Endodermal cell (in vitro differentiated cells): ENCODE measurements around the gene PHKG2. TPM values are rescaled to one million over a fixed set of nuclear protein-coding genes. Genes with fewer than 3 reads are reported as not detected.

Experiments
- DNase-seq: peaks from one replicate; pipeline ENCODE4 v3.0.0-alpha.2; 2017
- H3K27ac ChIP-seq: 2 replicates; pipeline ENCODE4 v1.5.1; 2013; ENCODE audit warnings: mild to moderate bottlenecking, low read depth, low read length, moderate library complexity
- H3K27me3 ChIP-seq: 2 replicates; pipeline ENCODE4 v1.6.1; 2013; ENCODE audit warnings: mild to moderate bottlenecking, low read length, moderate library complexity; ENCODE audit not compliant: insufficient read depth, control insufficient read depth, poor library complexity, severe bottlenecking
- H3K36me3 ChIP-seq: 2 replicates; pipeline ENCODE4 v1.7.0; 2013; ENCODE audit warnings: mild to moderate bottlenecking, low read length, moderate library complexity; ENCODE audit not compliant: control insufficient read depth, insufficient read depth
- H3K4me1 ChIP-seq: one replicate; pipeline ENCODE4 v1.7.0; 2013; ENCODE audit warnings: low read length; ENCODE audit not compliant: control insufficient read depth, insufficient read depth
- H3K4me3 ChIP-seq: 2 replicates; pipeline ENCODE4 v1.5.1; 2013; ENCODE audit warnings: mild to moderate bottlenecking, low read length, moderate library complexity
- H3K9ac ChIP-seq: 2 replicates; pipeline ENCODE4 v1.6.1; 2013; ENCODE audit warnings: mild to moderate bottlenecking, low read length, moderate library complexity; ENCODE audit not compliant: poor library complexity, severe bottlenecking; ENCODE audit errors: extremely low read depth
- H3K9me3 ChIP-seq: 2 replicates; pipeline ENCODE4 v1.6.1; 2013; ENCODE audit warnings: mild to moderate bottlenecking, low read length, moderate library complexity; ENCODE audit not compliant: control insufficient read depth
- H3K27ac Mint-ChIP-seq: 2 replicates; pipeline ENCODE4 v1.8.0; 2020; ENCODE audit warnings: mixed read lengths
- H3K27me3 Mint-ChIP-seq: 2 replicates; pipeline ENCODE4 v1.8.0; 2021; ENCODE audit warnings: mild to moderate bottlenecking, mixed read lengths; ENCODE audit not compliant: insufficient read depth
- H3K36me3 Mint-ChIP-seq: 2 replicates; pipeline ENCODE4 v1.8.0; 2020; ENCODE audit warnings: low read depth, mixed read lengths
- H3K4me1 Mint-ChIP-seq: 2 replicates; pipeline ENCODE4 v1.8.0; 2020; ENCODE audit warnings: mixed read lengths
- H3K4me3 Mint-ChIP-seq: 2 replicates; pipeline ENCODE4 v1.8.0; 2020; ENCODE audit warnings: mild to moderate bottlenecking, moderate library complexity, mixed read lengths
- H3K9me3 Mint-ChIP-seq: 2 replicates; pipeline ENCODE4 v1.8.0; 2020; ENCODE audit warnings: mild to moderate bottlenecking, mixed read lengths
- CTCF ChIP-seq: fragments of 200-600 bp; sonication (generic); conservative IDR thresholded peaks from 2 replicates; pipeline ENCODE4 v1.5.0; 2021; ENCODE audit warnings: antibody characterized with exemption, mild to moderate bottlenecking
- WGBS, 2 experiments: methylation state at CpG; one replicate each; pipeline versions ENCODE4 v1.1.5 to v1.1.7; 2013; ENCODE audit warnings: missing lambda C conversion rate in 2 of 2, mixed read lengths in 1 of 2; ENCODE audit not compliant: insufficient coverage in 1 of 2, insufficient read length in 1 of 2; 5-methylcytosine and 5-hydroxymethylcytosine counted together
- total RNA-seq, 2 donors: library from RNA; stranded (reverse); fragmentation: NEBNext Ultra II Directional in 1 of 2; extraction: Animal tissue kit (Norgen Biotek cat#: 25700) in 1 of 2; gene quantifications; 2 replicates in 1 of 2; 3 replicates in 1 of 2; pipeline ENCODE4 v1.2.1, GENCODE V29; 2021

Gene PHKG2
- total RNA-seq, 2 donors from 2014 or later = 49.8 to 54.8 TPM

GRCh38 chr16:30711712-30712111, 36.5 kb upstream of the PHKG2 start:
- Histone ChIP-seq H3K4me1 (no peaks in the 10 kb centered on the region), H3K4me3 (no peak overlapping the region), H3K9ac (no peak overlapping the region), H3K9me3 (no peaks in the 10 kb centered on the region), H3K27me3 (no peaks in the 10 kb centered on the region), H3K27ac (no peak overlapping the region), H3K36me3 (peaks cover 92% of the 10 kb centered on the region)
- Mint-ChIP-seq H3K4me3 (no peak overlapping the region), H3K9me3 (no peaks in the 10 kb centered on the region), H3K27ac (no peak overlapping the region), H3K27me3 (no peaks in the 10 kb centered on the region), H3K36me3 (peaks cover 80% of the 10 kb centered on the region), H3K4me1 (no peaks in the 10 kb centered on the region)
- no peak for TF ChIP-seq CTCF
- no peak for DNase-seq
- 94 to 97% methylated on average over 1 of the region's 1 CpG for WGBS, 2 experiments

GRCh38 chr16:30715750-30716445, 32.3 kb upstream of the PHKG2 start:
- H3K4me3 Mint-ChIP-seq = no peak overlapping the region
- peaks cover 79% of the 10 kb centered on the region for H3K36me3 Mint-ChIP-seq

GRCh38 chr16:30720086-30720485, 28.1 kb upstream of the PHKG2 start:
- Histone ChIP-seq H3K4me1 (no peaks in the 10 kb centered on the region), H3K36me3 (peaks cover 93% of the 10 kb centered on the region), H3K9me3 (no peaks in the 10 kb centered on the region), H3K9ac (no peak overlapping the region), H3K27ac (no peak overlapping the region), H3K27me3 (no peaks in the 10 kb centered on the region), H3K4me3 (no peak overlapping the region)
- 94 to 99% methylated on average over 11 of the region's 11 CpGs for WGBS, 2 experiments
- H3K4me3 Mint-ChIP-seq = no peak overlapping the region
- H3K36me3 Mint-ChIP-seq = peaks cover 87% of the 10 kb centered on the region
- no peak for TF ChIP-seq CTCF
- DNase-seq = no peak
- H3K9me3 Mint-ChIP-seq = no peaks in the 10 kb centered on the region
- no peaks in the 10 kb centered on the region for H3K27me3 Mint-ChIP-seq
- H3K4me1 Mint-ChIP-seq = no peaks in the 10 kb centered on the region
- no peak overlapping the region for H3K27ac Mint-ChIP-seq

More at GRCh38 chr16:30715750-30716445, 32.3 kb upstream of the PHKG2 start:
- no peaks in the 10 kb centered on the region for H3K9me3 ChIP-seq
- no peaks in the 10 kb centered on the region for H3K9me3 Mint-ChIP-seq
- H3K4me3 ChIP-seq = no peak overlapping the region
- WGBS, 2 experiments = 94 to 95% methylated on average over 14 to 17 of the region's 17 CpGs
- H3K9ac ChIP-seq = no peak overlapping the region
- no peak for DNase-seq
- no peaks in the 10 kb centered on the region for H3K27me3 ChIP-seq
- no peaks in the 10 kb centered on the region for H3K4me1 Mint-ChIP-seq
- no peak overlapping the region for H3K27ac Mint-ChIP-seq
- no peak overlapping the region for H3K27ac ChIP-seq
- H3K27me3 Mint-ChIP-seq = no peaks in the 10 kb centered on the region
- TF ChIP-seq CTCF = no peak
- no peaks in the 10 kb centered on the region for H3K4me1 ChIP-seq
- H3K36me3 ChIP-seq = peaks cover 87% of the 10 kb centered on the region
